COLO668 (cell line): ENCODE data around the gene PDGFA.

Experiments
- DNase-seq: peaks from one replicate; lab custom pipeline; 2025; ENCODE audit not compliant: unreplicated experiment; lab: John Stamatoyannopoulos, UW

The PDGFA gene

DNA sequence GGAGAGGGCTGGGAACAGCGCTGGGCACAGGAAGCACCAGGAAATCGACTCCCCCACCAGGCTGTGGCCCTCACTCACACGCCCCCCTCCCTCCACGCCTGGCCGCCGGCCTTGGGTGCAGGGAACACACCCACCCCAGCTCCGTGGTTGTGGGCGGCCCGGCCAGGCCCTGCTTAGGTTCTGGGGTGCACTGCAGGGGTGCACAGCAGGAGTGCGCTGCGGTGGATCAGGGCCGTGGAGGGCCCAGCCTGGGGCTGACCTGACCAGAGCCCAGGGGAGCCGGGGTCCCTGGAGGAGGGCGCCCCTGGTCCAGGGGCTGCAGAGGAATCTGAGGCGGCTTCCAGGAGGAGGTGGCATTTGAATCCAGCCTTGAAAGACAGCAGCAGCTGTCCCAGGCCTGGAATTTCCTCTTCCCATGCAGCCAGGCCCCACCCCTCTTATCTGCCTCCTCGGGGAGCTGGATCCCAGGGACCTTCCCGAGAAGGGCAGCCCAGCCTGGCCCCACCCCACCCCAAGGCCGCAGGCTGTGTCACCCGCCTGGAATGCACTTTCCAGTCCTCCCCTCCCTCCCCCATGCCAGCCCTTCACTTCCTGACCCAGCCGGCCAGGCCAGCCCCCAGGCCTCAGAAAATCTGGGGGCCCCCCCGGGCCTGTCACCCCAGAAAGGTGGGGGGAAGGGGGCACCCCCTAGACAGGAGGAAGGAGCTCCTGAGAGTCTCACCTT, 18.4 kb upstream of the PDGFA start:
- DNase-seq, result no peak

DNA sequence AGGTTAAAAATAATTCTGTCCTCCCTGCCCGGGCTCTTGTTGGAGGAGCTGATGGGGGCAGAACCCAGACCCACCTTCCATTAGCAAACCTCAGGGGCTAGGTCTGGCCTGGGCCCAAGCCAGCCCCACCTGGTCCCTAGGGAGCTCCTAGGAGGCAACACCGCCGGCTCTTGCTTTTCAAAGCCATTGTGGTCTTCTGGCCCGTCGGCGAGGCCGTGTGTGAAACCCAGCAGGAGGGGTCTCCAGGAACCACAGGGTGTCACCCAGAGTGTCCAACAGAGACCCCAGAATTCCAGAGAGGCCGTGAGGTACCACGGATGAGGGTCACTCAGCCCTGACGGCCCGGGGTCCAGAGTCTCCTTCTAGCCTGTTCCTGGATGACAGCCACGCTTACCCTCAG, 16.6 kb upstream of the PDGFA start:
- DNase-seq, result no peak

DNA sequence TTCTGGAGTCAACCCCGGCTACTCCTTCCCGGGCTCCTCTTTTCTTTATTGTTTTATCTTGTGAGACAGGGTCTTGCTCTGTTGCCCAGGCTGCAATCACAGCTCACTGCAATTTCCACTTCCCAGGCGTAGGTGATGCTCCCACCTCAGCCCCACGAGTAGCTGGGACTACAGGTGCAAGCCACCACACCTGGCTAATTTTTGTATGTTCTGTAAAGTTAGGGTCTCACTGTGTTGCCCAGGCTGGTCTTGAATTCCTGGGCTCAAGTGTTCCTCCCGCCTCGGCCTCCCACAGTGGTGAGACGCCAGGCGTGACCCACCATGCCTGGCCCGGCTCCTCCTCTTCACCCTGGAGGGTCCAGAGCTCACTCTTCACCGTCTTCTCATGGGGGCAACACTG, 15.3 kb upstream of the PDGFA start:
- DNase-seq, result no peak

DNA sequence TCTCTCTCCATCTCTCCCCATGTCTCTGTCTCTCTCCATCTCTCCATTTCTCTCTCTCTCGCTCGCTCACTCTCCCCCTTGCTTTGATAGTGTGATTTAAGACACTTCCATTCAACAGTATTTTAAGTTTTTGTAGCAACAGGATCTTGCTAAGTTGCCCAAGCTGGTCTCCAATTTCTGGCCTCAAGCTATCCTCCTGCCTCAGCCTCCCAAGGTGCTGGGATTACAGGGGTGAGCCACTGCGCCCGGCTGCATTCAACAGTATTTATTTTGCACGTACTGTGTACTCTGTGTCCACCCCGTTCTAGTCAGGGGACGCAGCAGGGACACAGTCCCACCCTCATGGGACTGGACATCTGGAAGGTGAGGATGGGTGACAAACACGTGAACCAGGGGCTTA, 14.4 kb upstream of the PDGFA start:
- DNase-seq, result no peak

DNA sequence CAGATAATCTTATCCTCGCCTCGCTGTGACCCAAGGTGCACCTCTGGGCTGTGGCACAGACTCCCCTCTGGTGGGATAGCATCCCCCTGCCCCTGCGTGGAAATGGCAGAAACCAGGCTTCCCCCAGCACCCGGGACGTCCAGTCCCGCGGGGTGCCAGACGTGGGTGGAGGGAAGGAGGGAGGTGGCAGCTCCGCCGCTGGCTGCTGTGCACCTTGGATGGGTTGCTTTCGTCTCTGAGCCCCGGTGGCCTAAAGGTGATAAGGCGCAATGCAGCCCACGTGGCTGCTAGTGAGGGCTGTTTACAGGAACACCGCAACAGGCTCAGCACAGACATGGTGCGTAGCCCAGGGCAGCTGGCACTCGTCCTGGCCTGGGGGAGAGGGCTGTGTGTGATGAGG, 13.6 kb upstream of the PDGFA start:
- no peak for DNase-seq

DNA sequence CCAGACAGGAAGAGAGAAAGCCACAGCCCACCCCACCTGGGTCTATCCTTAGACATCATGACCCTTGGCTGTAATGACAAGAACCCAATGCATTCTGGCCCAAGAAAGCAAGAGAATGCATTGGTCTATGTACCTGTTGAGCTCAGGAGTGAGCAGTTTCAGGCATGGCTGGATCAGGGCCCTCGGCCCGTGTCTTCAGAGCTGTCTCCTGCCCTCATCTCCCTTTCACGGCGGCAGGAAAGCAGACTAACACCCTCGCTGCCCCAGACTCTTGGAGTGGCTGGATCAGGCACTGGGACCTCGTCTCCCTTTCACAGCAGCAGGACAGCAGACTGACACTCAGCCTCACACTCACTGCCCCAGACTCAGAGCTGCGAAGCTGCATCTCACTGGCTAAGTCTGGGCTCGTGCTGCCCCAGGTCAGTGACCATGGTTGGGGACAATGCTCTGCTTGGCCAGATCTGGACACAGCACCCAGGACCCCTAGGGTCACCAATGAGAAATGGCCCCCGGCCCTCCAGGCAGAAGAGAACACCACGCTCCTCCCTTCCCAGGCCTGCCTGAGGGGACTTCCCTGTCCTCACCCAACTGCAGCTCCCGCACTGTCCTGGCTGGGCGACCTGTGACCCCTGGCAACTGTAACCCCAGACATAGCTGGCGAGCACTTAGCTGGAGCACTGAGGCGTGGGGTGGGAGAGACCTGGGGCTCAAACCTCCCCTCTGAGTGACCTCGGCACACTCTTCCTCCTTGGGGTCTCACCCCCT, 12.9 kb upstream of the PDGFA start:
- no peak for DNase-seq

DNA sequence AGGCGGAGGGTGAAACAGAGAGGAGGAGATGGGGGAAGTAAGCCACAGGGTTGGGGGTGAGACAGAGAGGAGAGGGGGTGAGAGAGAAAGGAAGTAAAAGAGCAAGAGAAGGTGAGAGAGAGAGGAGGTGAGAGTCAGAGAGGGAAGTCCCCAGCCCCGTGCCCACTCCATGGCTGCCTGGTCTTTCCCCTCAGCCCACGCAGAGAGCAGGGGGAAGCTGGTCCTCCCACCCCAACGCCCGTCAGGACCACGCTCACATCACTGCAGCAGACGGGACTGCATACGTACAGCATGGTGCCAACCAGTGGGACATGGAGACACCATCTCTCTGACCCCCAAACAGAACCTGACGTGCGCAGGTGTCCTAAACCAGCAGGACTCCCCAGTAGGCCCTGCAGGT, 12.1 kb upstream of the PDGFA start:
- no peak for DNase-seq

DNA sequence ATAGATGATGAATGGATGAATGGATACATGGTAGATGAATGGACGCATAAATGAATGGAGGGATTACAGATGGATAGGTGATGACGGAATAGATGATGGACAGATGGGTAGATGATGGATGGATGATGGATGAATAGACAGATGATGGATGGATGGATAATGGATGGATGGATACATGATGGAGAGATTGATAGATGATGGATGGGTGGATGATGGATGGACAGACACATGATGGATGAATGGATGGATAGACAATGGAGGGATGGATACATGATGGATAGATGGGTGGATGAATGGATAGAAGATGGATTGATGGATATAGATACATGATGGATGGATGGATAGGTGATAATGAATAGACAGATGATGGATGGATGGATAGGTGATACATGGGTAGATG, 8.8 kb upstream of the PDGFA start:
- no peak for DNase-seq

DNA sequence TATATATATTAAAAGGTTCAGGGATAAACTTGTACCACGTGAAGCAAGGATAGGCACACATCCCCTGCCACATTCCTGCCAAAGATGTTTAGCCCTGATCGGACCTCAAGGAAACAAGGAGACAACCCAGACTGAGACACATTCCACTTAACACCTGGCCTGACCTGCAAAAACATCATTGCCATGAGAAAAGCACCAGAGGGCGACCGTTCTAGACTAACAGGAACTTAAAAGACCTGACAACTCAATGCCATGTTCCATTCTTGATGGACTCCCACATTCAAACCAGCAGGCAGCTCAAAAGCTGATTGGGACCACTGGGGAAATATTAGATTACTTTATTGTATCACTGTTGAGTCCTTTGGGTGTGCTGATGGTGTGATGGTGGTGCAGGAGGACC, 8.1 kb upstream of the PDGFA start:
- no peak for DNase-seq

DNA sequence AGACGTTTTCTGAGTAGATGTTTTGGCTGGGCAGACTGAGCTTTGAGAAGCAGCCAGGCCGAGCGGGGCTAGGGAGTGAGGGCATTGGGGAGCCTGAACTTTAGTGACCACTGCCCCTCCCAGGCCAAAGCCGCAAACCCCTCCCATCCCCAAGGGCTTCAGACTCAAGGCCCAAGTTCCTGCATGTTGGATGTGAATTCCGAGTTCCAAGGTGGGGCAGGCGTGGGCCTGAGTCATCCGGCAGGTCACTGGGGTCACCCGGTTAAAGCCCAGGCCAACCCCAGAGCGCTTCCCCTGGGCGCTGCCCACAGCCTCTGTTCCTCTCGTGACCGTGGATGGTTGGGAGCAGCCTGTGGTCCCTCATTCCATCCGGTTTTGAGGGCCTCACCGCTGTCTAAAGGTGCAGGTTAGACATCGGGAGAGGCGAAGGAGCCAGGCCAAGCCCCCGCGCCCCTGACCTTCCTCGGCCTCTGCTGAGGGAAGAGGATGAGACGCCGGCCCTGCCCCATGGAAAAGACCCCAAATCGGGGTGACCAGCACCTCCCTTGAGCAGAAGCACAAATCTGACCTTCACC, 6.9 kb upstream of the PDGFA start:
- DNase-seq, result no peak

DNA sequence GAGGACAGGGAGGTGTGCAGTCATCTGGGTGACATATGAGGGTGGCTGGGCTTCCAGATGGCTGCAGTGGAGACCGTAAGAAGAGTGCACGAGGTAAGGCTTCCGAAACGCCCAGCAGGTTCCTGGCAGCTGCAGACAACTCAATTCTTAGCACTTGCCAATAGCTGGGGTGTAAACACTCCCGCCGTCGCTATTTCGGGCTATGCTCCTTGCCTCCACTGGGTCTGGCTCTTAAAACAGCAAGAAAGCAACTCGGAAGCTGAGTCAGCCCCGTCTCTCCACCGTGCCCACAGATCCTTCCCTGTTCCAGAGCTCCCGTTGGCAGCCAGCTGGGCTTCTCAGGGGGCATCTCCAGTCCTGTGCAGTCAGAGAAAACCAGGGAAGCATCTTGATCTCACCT, 6.1 kb upstream of the PDGFA start:
- no peak for DNase-seq

DNA sequence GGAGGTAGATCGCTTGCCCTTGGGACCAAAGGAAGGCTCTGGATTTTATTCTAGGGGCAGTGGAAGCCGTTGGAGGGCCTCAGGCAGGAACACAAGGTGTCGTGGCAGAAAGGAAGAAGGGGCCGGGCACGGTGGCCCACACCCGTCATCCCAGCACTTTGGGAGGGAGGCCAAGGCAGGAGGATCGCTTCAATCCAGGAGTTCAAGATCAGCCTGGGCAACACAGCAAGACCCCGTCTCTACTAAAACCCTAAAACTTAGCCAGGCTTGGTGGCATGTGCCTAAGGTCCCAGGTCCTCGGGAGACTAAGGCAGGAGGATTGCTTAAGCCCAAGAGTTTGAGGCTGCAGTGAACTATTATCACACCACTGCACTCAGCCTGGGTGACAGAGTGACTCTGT, 5.2 kb upstream of the PDGFA start:
- no peak for DNase-seq

DNA sequence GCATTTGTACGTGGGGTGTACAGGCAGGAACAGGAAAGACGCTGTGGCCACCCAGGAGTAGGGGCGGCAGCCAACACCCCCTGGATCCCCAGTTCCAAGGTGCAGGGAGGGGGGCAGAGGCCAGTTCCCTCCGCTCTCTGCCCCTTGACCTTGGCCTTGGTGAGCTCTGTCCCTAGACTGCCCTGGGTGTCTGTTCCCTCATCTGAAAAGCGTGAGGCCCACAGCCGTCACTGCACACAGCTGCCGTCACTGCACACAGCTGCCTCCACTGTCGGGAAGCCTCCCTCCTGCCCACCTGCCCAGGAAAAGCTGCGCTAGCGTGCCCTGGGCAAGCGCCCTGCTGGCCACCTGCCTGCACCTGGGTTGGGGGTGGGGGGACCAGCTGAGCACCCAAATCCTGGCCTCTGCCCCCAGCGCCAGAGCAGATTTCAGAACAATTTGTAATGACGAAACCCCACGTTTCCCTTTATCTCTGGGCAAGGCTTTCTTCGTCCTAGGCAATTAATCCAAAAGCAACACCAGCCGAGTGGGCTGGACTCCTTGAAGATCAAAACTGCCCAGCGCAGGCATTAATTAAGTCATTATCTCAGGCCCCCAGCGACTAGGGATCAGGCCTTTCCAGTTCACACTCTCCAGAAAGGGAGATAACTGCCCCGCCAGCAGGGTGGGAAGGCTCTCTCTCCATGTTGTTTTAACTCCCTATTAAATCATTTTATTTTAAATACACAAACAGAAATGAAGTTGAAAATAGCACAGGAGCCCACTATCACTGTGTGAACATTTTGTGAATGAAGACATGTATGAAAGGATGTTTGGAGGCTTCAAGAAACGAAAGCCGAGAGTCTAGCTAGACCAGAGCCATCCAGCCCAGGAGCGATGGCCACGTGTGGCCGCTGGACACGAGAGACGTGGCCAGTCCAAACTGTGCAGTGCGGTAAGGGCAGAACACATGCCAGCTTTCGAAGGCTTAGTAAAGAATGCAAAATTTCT, 4.0 kb upstream of the PDGFA start:
- DNase-seq, result peak; percentile 89

DNA sequence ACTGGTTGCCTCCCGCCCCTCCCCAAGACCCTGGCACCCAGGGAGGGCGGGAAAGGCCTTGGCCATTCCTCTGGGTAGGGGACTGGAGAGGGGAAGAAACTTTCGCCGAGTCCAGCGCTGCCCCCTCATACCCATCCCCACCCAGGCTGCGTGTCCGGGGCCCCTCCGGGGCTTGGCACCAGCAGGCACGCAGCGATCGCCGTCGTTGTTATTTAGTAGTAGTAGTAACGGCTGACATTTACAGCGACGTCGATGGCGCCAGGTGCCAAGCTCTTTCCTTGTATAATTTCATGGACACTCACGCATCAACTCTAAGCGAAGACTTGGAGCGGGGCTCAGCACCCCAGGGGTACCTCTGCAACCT, 3.3 kb upstream of the PDGFA start:
- DNase-seq, result peak; percentile 57

DNA sequence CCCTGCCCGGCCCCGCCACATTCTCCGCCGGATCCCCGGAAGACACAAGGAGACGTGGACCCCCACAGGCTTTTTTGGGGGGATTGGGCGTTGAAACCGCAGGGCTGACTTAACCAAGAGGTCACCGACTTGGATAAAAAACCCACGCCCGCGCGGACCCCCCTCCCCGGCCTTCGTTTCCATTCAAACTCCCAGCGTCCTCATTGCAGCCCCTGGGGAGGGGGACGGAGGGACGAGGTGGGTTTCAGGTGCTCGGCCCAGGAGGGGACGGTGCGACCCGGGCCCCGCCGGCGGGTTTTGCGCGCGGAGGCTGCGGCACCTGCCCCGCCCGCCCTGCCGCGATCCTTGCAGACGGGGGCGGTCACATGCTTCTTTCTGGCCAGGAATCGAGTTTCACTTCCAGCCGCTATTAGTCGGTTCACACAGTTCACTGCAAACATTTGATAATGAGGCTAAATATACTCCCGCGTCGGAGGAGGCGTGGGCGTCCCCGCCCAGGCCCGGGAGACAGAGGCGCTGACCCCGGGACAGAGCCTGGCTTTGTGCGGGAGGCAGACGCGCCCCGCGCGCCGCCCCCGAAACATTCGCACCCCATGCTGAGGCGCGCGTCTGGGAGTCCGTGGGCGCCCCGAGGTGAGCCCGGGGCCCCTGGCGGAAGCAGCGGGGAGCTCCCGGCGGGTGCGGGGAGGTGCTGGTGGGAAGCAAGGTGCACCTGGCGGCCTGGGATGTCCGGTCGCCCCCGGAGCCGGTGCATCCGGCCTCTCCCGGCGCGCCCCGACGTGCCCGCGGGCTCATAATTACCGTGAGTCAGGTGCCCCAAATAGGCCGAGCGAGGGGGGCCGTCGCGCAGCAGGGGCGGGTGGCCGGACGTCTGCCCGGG, 2.7 kb upstream of the PDGFA start:
- DNase-seq, result peak; percentile 86

DNA sequence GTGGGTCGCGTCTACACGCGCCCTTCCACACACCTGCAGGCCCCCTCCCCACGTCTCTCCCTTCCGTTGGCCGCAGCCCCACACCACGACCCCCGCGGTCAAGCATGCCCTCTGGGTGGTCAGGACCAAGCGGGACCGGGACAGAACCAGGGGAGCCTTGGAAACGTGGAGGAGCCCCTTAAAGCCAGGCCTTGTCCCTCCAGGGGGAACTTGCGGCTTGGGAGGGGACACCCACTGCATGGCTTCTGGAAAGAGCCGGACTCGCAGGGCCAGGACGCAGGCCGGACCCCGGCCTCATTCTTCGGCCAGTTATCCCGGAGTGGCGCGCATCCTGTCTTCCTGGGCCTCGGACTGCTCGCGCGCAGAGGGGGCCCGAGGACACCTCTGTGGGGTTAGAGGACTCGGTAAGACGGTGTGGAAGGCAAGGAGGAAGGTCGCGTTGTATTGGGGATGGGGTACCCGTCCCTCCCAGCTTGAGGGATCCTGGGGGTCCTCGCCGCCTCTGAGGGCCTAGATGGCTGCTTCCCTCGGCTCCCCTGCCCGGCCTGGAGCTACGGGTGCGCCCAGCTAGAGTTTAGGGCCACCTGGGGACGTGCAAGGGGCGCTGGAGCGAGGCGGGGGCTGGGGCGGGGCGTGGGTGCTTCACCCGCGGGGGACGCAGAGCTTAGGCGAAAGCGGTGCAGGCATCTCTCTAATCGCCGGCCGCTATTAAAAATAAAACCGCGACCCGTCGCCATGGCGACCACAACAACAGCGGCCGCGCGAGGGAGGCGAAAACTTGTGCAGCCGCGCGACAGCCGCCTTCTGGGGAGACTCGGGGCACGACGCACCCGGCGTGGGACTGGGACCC, 1.8 kb upstream of the PDGFA start:
- peak; percentile 92 for DNase-seq

DNA sequence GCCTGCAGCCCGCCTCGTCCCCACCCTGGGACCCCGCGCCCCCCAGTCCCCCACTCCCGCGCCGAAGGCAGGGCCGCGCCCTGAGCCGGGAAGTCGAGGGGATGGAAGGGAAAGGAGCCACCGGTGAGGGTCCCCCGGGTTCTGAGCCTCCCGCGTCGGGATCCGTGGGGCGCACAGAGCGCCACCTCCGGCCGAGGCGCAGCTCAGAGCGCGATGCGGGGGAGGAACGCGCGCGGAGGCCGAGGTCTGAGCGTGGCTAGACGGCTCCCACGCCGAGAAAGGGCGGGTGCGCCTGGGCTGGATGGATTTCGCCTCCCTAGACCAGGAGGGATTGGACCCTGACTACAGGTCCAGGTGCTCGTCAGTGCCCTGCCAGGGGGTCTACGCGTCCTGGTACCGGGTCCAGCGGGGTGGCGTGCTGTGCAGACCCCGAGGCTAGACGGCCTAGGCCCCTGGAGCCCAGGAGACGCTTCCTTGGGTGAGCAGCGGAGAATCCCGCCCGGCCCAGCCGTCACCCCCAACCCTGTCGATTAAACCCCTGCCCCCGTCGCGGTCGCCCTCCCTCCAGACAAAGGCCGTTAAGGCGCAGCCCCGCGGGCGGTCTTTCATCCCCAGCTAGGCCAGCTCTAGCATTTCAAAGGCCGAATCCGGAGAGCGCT, 986 bp upstream of the PDGFA start:
- DNase-seq, result peak; percentile 37

DNA sequence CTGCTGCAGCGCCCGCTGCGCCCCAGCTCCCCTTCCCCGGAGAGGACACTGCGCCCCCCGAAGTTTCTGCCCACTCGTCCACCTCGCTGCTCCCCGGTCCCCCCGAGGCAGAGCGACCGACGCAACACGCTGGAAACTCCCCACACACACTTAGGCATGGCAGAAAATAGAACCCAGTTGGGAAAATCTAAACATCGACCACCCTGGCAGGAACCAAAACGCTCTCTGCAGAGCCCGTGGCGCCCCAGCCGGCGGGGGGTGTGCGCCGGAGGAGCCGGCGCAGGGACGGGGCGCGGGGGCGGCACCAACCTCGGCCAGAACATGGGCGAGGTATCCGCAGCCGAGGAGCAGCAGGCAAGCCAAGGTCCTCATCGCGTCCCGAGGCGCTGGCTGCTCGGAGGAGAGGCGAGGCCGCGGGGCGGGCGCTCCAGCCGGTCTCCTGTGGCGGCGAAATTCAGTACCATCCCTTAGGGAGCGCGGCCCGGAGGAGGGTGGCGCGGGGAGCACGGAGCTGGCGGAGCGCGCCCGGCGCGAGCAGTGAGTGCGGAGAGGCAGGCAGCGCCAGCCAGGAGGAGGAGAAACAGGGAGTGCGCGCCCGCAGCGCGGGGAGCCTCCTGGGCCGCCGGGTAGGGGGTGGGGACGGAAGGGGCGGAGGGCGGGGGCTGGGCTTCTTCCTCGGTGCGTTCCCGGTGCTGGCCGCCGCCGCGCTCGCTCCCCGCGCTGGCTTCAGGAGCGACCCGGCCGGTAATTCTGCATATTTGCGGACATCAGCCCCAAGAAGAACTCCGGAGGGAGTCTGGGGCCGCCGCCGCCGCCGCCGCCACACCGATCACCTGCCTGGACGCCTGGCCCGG, 789 bp downstream of the PDGFA start:
- DNase-seq, result peak; percentile 86
